PC-3 (cell line): Measurements from ENCODE around the gene MAP1LC3B. TPM values are rescaled to one million over a fixed set of nuclear protein-coding genes. Genes with fewer than 3 reads are reported as not detected.
A peak's percentile ranks its signal among the peaks of the same experiment; 100 is the strongest.

Source experiments
- ATAC-seq: fragments of 200-7000 bp; cut with Tn5 transposase; 2 replicates; pipeline ENCODE4 v1.9.1; 2020; ENCODE audit warnings: mild to moderate bottlenecking, moderate library complexity
- BruUV-seq: library from RNA; stranded (reverse); fragments of 400-500 nt; replicated peaks from 2 replicates; lab custom pipeline; 2021; lab: Mats Ljungman, UMichigan
- CTCF ChIA-PET: fragments of 300-600 bp; sonication (Branson Sonifier 250); formaldehyde crosslinking; loops from one replicate; lab custom pipeline; 2022; ENCODE audit warnings: antibody characterized with exemption; lab: Charles Lee
- POLR2A ChIA-PET: fragments of 300-600 bp; sonication (Branson Sonifier 250); formaldehyde crosslinking; loops from one replicate; lab custom pipeline; 2022; ENCODE audit warnings: antibody characterized with exemption; ENCODE audit not compliant: unreplicated experiment; lab: Charles Lee
- DNase-seq: peaks from one replicate; pipeline ENCODE4 v3.0.0-alpha.2; 2015
- H2AFZ ChIP-seq: fragments of 300-600 bp; sonication (generic); 2 replicates; pipeline ENCODE4 v1.6.0; 2016; ENCODE audit warnings: antibody characterized with exemption, low read length
- H3F3A ChIP-seq: fragments of 300-600 bp; sonication (generic); one replicate; pipeline ENCODE4 v1.6.0; 2017; ENCODE audit warnings: antibody characterized with exemption, low read length, control low read depth, mild to moderate bottlenecking; ENCODE audit not compliant: unreplicated experiment
- H3K27ac ChIP-seq: fragments of 300-600 bp; sonication (generic); 2 replicates; pipeline ENCODE4 v1.5.1; 2016; ENCODE audit warnings: mild to moderate bottlenecking, low read length
- H3K27me3 ChIP-seq: fragments of 300-600 bp; sonication (generic); 2 replicates; pipeline ENCODE4 v1.6.1; 2016; ENCODE audit warnings: low read length, mixed read lengths
- H3K36me3 ChIP-seq: fragments of 300-600 bp; sonication (generic); 2 replicates; pipeline ENCODE4 v1.6.1; 2016; ENCODE audit warnings: low read depth, mixed run types, low read length, mixed read lengths
- H3K4me1 ChIP-seq: fragments of 300-600 bp; sonication (generic); 2 replicates; pipeline ENCODE4 v1.5.1; 2016; ENCODE audit warnings: low read length; ENCODE audit not compliant: insufficient read depth
- H3K4me2 ChIP-seq: fragments of 300-600 bp; sonication (generic); 2 replicates; pipeline ENCODE4 v1.6.0; 2016; ENCODE audit warnings: low read length
- H3K4me3 ChIP-seq: fragments of 300-600 bp; sonication (generic); 2 replicates; pipeline ENCODE4 v1.5.1; 2016; ENCODE audit warnings: mild to moderate bottlenecking, low read length, mixed read lengths
- H3K79me2 ChIP-seq: fragments of 300-600 bp; sonication (generic); 2 replicates; pipeline ENCODE4 v1.6.1; 2017; ENCODE audit warnings: low read length, mixed read lengths
- H3K9ac ChIP-seq: fragments of 300-600 bp; sonication (generic); 2 replicates; pipeline ENCODE4 v1.6.0; 2016; ENCODE audit warnings: mild to moderate bottlenecking, low read length
- H3K9me2 ChIP-seq: fragments of 300-600 bp; sonication (generic); replicated peaks from 2 replicates; pipeline ENCODE4 v1.6.1; 2016; ENCODE audit warnings: mixed run types, low read length, mixed read lengths
- H3K9me3 ChIP-seq: fragments of 300-600 bp; sonication (generic); 2 replicates; pipeline ENCODE4 v1.6.1; 2016; ENCODE audit warnings: low read length, mixed read lengths
- H4K20me1 ChIP-seq: fragments of 300-600 bp; sonication (generic); 2 replicates; pipeline ENCODE4 v1.6.1; 2016; ENCODE audit warnings: low read length, mixed read lengths
- CTCF ChIP-seq: fragments of 300-600 bp; sonication (generic); conservative IDR thresholded peaks from 2 replicates; pipeline ENCODE4 v1.5.1; 2017; ENCODE audit warnings: antibody characterized with exemption, low read depth, mild to moderate bottlenecking, low read length
- EZH2 ChIP-seq: fragments of 300-600 bp; sonication (generic); IDR thresholded peaks from one replicate; pipeline ENCODE4 v1.6.1; 2017; ENCODE audit warnings: antibody characterized with exemption, mild to moderate bottlenecking, low read length; ENCODE audit not compliant: unreplicated experiment
- EZH2phosphoT487 ChIP-seq: fragments of 300-600 bp; sonication (generic); IDR thresholded peaks from 2 replicates; pipeline ENCODE4 v1.6.1; 2018; ENCODE audit warnings: mild to moderate bottlenecking, antibody characterized with exemption, low read length, borderline replicate concordance
- intact Hi-C: fragments of 100-400 bp; cut with micrococcal nuclease; formaldehyde crosslinking; loops from 2 replicates; pipeline ENCODE4 v1.9.0; 2023
- total RNA-seq: library from RNA; depleted of rRNA; stranded (reverse); fragments of >200 nt; gene quantifications from 2 replicates; pipeline ENCODE4 v1.2.3, GENCODE V29; 2014

Gene MAP1LC3B
- total RNA-seq, 1 experiment from 2014 or later, result 11.9 TPM

- Histone ChIP-seq H3K27me3 (no peaks in the 10 kb centered on the region), H3K9ac (no peak overlapping the region), H3K9me3 (no peaks in the 10 kb centered on the region), H3K79me2 (no peaks in the 10 kb centered on the region), H3K4me3 (no peak overlapping the region), H3K4me1 (no peaks in the 10 kb centered on the region), H3K4me2 (no peak overlapping the region), H3K36me3 (no peaks in the 10 kb centered on the region), H3F3A (no peaks in the 10 kb centered on the region), H3K27ac (no peak overlapping the region), H4K20me1 (no peaks in the 10 kb centered on the region), H3K9me2 (no peaks in the 10 kb centered on the region), H2AFZ (no peak overlapping the region)
- ATAC-seq, result peak; percentile 48; the same call in 1 of the 2 replicates
- ChIA-PET POLR2A (no interaction called here), CTCF (interaction anchor here (0.6 to 1.6 kb wide), 4 partner anchors 46 to 454 kb away, joined by 4 to 6 read pairs (median 4); no protein-coding TSS in a partner anchor)
- no TSS peak for BruUV-seq
- DNase-seq, result peak; percentile 56
- TF ChIP-seq CTCF (peak; percentile 73), EZH2phosphoT487 (no peak)
- intact Hi-C loops, result loop anchor here (1.0 to 10.0 kb wide), 4 partner anchors 48 to 220 kb away; partner anchors contain the start of gene ZCCHC14
Observed at GRCh38 chr16:87416826-87417527, 24.8 kb downstream of the MAP1LC3B start.

GRCh38 chr16:87417528-87417910 is 25.4 kb downstream of the MAP1LC3B start:
- ATAC-seq (no peak), DNase-seq (no peak)
- Histone ChIP-seq H3K9ac (no peak overlapping the region), H3K36me3 (no peaks in the 10 kb centered on the region), H3K4me1 (no peaks in the 10 kb centered on the region), H3K9me2 (no peaks in the 10 kb centered on the region), H3K9me3 (no peaks in the 10 kb centered on the region), H3K4me2 (no peak overlapping the region), H3K4me3 (no peak overlapping the region), H4K20me1 (no peaks in the 10 kb centered on the region), H3K27me3 (no peaks in the 10 kb centered on the region), H3K79me2 (no peaks in the 10 kb centered on the region), H2AFZ (no peak overlapping the region), H3K27ac (no peak overlapping the region), H3F3A (no peaks in the 10 kb centered on the region)
- ChIA-PET CTCF (interaction anchor here (0.6 to 1.6 kb wide), 2 partner anchors 46 to 154 kb away, joined by 4 read pairs; no protein-coding TSS in a partner anchor), POLR2A (no interaction called here)
- intact Hi-C loops, result loop anchor here (5.0 to 10.0 kb wide), 3 partner anchors 47 to 220 kb away; partner anchors contain the start of gene ZCCHC14
- no peak for TF ChIP-seq EZH2
- no peak for TF ChIP-seq CTCF
- TF ChIP-seq EZH2phosphoT487, result no peak
- BruUV-seq, result no TSS peak

GRCh38 chr16:87418216-87418615 is 26.1 kb downstream of the MAP1LC3B start:
- CTCF ChIA-PET, result no interaction called here
- no TSS peak for BruUV-seq
- H3K9me3 ChIP-seq, result no peaks in the 10 kb centered on the region

More at GRCh38 chr16:87418216-87418615, 26.1 kb downstream of the MAP1LC3B start:
- ATAC-seq (no peak), DNase-seq (no peak)
- Histone ChIP-seq H3K4me2 (no peak overlapping the region), H4K20me1 (no peaks in the 10 kb centered on the region), H3K9me2 (no peaks in the 10 kb centered on the region), H3F3A (no peaks in the 10 kb centered on the region), H3K9ac (no peak overlapping the region), H2AFZ (no peak overlapping the region), H3K36me3 (no peaks in the 10 kb centered on the region), H3K27ac (no peak overlapping the region), H3K4me3 (no peak overlapping the region), H3K4me1 (no peaks in the 10 kb centered on the region), H3K79me2 (no peaks in the 10 kb centered on the region), H3K27me3 (no peaks in the 10 kb centered on the region)
- POLR2A ChIA-PET, result no interaction called here
- no peak for TF ChIP-seq CTCF
- no peak for TF ChIP-seq EZH2phosphoT487
- TF ChIP-seq EZH2, result no peak
- intact Hi-C loops, result loop anchor here (5.0 to 10.0 kb wide), 3 partner anchors 47 to 219 kb away; partner anchors contain the start of gene ZCCHC14
